GM10248 (cell line): Measurements from ENCODE around the gene ATP6V0A1.

Experiments used
- CTCF ChIA-PET: fragments of 300-600 bp; sonication (Branson Sonifier 250); formaldehyde crosslinking; extraction: SDS; loops from one replicate; lab custom pipeline; 2021; ENCODE audit warnings: antibody characterized with exemption; lab: Yijun Ruan, JAX
- POLR2A ChIA-PET: fragments of 350-650 bp; sonication (Branson Sonifier 250); formaldehyde crosslinking; extraction: SDS; loops from one replicate; lab custom pipeline; 2020; ENCODE audit warnings: antibody characterized with exemption; lab: Yijun Ruan, JAX
- DNase-seq: peaks from one replicate; pipeline ENCODE4 v3.0.0; 2012; ENCODE audit errors: extremely low spot score
- CTCF ChIP-seq: IDR thresholded peaks from 2 replicates; pipeline ENCODE4 v1.5.1; 2012; ENCODE audit warnings: mild to moderate bottlenecking, low read depth; ENCODE audit errors: extremely low read depth, missing control alignments, control extremely low read depth

The ATP6V0A1 gene

DNA sequence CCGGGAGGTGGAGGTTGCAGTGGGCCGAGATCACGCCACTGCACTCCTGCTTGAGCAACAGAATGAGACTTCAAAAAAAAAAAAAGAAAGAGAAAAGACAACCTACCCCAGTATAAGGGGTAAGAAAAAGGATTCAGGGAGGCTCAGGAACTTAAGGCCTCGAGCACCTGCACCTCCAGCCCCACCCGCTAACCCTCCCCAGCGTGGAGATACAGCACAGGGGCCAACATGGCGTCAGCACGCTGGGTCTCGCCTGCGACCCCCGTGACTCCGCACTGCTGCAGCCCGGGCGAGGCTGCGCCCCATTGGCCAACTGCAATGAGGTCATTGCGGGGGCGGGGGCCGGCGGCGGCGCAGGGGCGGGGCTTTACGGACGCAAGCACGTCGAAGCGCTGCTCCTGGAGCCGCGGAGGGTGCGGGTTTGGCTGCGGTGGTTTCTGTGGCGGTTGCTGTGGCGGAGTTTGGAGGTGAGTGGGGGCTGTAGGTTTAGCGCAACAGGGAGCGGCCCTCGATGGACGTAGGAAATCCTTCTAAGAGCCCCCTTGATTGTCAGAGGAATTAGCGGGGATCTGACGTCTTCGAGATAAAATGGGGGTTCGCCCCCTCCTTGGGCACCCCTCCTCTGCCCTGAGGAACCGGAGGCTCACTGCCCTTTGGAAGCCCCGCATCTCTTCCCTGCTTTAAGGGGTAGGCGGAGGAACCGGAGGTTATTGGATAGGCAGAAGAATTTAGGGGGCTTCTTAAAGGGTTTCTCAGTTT, at the start of gene ATP6V0A1:
Gene ATP6V0A1 (plus strand): TSS at position 382 of the 759 bp plus-strand sequence. CDS start 2,017 bp downstream, outside the sequence.
- POLR2A ChIA-PET, result interaction anchor here (0.7 kb wide), 1 partner anchor 71 kb away, joined by 10 read pairs; the partner anchor contains the start of gene STAT3
- TF ChIP-seq CTCF, result no peak
- DNase-seq, result peak; percentile 94
- CTCF ChIA-PET, result interaction anchor here (1.5 to 1.9 kb wide), 2 partner anchors 53 to 69 kb away, joined by 3 to 5 read pairs; no protein-coding TSS in a partner anchor

DNA sequence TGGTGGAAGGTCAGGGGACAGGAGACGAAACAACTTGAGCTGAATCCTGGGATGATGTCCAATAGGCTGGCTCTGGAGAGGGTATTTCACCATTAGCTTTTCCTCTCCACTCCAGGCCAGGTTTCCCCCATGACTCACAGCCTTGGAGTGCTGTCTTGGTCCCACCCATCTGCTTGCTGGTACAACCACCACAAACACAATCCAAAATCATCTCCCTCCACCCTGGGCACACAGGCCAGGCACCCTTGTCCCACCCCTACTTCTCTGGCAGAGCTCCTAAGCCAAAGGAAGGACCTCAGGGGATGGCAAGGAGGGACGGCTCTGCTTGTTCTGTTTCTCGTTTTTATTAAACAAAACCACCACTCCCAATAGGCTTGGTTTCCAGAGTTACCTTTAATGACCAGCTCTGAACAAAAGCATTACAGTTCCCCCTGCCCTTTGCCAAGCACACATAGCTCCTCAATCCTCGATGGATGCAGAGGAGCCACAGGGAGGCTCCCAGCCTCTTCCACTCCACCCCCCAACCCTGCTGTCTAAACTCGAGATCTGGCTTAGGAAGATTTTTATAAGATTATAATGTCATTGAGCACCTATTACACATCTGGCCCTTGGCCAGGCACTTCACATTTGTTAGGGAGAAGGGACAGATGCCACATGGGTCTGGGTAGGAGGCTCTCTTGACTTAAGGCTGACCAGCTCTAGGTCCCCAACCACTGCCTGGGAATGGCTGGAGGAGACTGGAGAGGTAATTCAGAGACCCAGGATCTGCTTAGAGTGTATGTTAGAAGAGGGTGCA, 49.0 kb upstream of the ATP6V0A1 start:
- POLR2A ChIA-PET, result no interaction called here
- no peak for DNase-seq
- TF ChIP-seq CTCF, result no peak
- CTCF ChIA-PET, result interaction anchor here (1.0 to 30.0 kb wide), 7 partner anchors 14 to 187 kb away, joined by 3 to 890 read pairs (median 4); partner anchors contain the start of gene CAVIN1

GRCh38 chr17:42410319-42410685, 48.4 kb upstream of the ATP6V0A1 start:
- TF ChIP-seq CTCF, result no peak
- CTCF ChIA-PET, result interaction anchor here (1.2 to 30.0 kb wide), 5 partner anchors 16 to 188 kb away, joined by 3 to 890 read pairs (median 4); no protein-coding TSS in a partner anchor
- DNase-seq, result no peak
- POLR2A ChIA-PET, result no interaction called here

- no peak for DNase-seq
- ChIA-PET CTCF (interaction anchor here (0.6 to 30.0 kb wide), 6 partner anchors 8 to 89 kb away, joined by 3 to 890 read pairs (median 6); partner anchors contain the start of gene CAVIN1), POLR2A (interaction anchor here (0.7 kb wide), 1 partner anchor 99 kb away, joined by 9 read pairs; no protein-coding TSS in a partner anchor)
- TF ChIP-seq CTCF, result no peak
These were observed 47.3 kb upstream of the ATP6V0A1 start for GRCh38 chr17:42411361-42411760.

- POLR2A ChIA-PET, result interaction anchor here (0.6 kb wide), 2 partner anchors 75 to 218 kb away, joined by 4 to 6 read pairs; partner anchors contain the start of gene GHDC
- no peak for DNase-seq
- CTCF ChIA-PET, result interaction anchor here (1.0 to 30.0 kb wide), 4 partner anchors 9 to 89 kb away, joined by 3 to 890 read pairs (median 14); partner anchors contain the start of gene CAVIN1
- TF ChIP-seq CTCF, result no peak
These were observed 46.6 kb upstream of the ATP6V0A1 start for GRCh38 chr17:42411905-42412679.
